Mucosa of stomach (tissue), 1 donor: ENCODE data around the gene NUDT19.
"Not testable (repeated sequence)": the region's sequence is repeated elsewhere in the genome, so short reads cannot be mapped to it uniquely, and the experiment has no call there.

Experiments used
- H3K27me3 ChIP-seq: one replicate; pipeline ENCODE4 v1.7.0; 2013; ENCODE audit warnings: mild to moderate bottlenecking, low read length; ENCODE audit not compliant: control insufficient read depth, insufficient read depth
- H3K36me3 ChIP-seq: one replicate; pipeline ENCODE4 v1.7.0; 2013; ENCODE audit warnings: low read length; ENCODE audit not compliant: control insufficient read depth, insufficient read depth
- H3K4me1 ChIP-seq: one replicate; pipeline ENCODE4 v1.7.0; 2013; ENCODE audit warnings: mild to moderate bottlenecking, low read length; ENCODE audit not compliant: control insufficient read depth, insufficient read depth
- H3K4me3 ChIP-seq: one replicate; pipeline ENCODE4 v1.7.0; 2013; ENCODE audit warnings: low read length
- H3K9ac ChIP-seq: one replicate; pipeline ENCODE4 v1.7.0; 2013; ENCODE audit warnings: mild to moderate bottlenecking, low read length, moderate library complexity
- H3K9me3 ChIP-seq: one replicate; pipeline ENCODE4 v1.7.0; 2013; ENCODE audit warnings: mild to moderate bottlenecking, low read length, moderate library complexity; ENCODE audit not compliant: control insufficient read depth
- donor health status: Pancreatic carcinoma.

The NUDT19 gene

DNA sequence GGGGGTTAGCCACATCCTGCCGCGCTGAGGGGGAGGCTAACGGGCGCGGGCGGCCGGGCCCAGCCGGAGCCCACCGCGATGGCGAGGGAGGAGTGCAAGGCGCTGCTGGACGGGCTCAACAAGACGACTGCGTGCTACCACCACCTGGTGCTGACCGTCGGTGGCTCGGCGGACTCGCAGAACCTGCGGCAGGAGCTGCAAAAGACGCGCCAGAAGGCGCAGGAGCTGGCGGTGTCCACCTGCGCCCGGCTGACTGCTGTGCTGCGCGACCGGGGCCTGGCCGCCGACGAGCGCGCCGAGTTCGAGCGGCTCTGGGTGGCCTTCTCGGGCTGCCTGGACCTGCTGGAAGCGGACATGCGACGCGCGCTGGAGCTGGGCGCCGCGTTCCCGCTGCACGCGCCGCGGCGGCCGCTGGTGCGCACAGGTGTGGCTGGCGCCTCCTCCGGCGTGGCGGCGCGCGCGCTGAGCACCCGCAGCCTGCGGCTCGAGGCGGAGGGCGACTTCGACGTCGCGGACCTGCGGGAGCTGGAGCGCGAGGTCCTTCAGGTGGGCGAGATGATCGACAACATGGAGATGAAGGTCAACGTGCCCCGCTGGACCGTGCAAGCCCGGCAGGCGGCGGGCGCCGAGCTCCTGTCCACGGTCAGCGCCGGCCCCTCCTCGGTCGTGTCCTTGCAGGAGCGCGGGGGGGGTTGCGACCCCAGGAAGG lies 15.3 kb upstream of the NUDT19 start:
- H3K9me3 ChIP-seq = no peaks in the 10 kb centered on the region
- H3K4me3 ChIP-seq = no peak overlapping the region
- peaks cover 39% of the 10 kb centered on the region for H3K27me3 ChIP-seq
- H3K36me3 ChIP-seq = no peaks in the 10 kb centered on the region
- no peak overlapping the region for H3K9ac ChIP-seq
- peaks cover 21% of the 10 kb centered on the region for H3K4me1 ChIP-seq

DNA sequence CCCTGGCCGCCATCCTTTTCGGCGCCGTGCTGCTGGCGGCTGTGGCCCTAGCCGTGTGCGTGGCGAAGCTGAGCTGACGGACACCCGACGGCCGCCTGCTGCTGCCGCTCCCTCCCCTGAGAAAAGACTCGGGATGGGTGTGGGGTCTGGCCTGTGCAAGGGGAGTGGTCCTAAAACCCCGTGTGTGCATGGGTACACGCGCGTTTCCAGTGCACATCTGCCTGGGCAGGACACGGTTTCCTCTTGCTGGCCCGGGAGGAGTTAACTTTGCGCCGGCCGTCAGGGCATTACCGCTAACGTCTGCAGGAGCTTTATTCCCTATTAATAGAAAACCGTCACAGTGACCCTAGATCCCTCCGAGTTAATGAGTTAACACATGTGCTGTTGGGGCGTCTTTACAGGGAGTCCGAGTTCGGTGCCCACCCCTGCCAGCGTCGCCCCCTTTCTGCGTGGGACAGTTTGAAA lies 14.7 kb upstream of the NUDT19 start:
- Histone ChIP-seq H3K27me3 (peaks cover 39% of the 10 kb centered on the region), H3K4me1 (peaks cover 21% of the 10 kb centered on the region), H3K4me3 (no peak overlapping the region), H3K36me3 (no peaks in the 10 kb centered on the region), H3K9me3 (no peaks in the 10 kb centered on the region), H3K9ac (no peak overlapping the region)

DNA sequence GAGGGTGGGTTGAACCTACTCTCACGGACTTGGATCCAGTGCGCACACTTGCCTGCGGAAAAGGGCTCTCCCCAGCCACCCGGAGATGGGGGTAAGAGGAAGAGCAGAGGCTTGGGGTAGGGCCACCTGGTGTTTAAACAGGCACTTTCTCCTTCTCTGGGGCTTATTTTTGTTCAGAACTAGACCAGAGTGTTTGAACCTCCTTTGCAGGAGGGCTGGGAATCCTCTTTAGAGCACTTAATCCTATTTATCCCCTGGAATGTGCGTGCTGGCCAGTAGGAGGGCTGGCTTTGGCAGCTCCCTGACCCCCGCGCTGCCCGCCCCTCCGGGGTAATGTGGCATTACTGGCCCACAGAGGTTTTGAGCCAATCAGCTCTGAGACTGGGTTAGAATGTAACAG lies 14.0 kb upstream of the NUDT19 start:
- peaks cover 21% of the 10 kb centered on the region for H3K4me1 ChIP-seq
- no peaks in the 10 kb centered on the region for H3K36me3 ChIP-seq
- H3K4me3 ChIP-seq = no peak overlapping the region
- no peak overlapping the region for H3K9ac ChIP-seq
- peaks cover 39% of the 10 kb centered on the region for H3K27me3 ChIP-seq
- no peaks in the 10 kb centered on the region for H3K9me3 ChIP-seq

- H3K27me3 ChIP-seq = peaks cover 29% of the 10 kb centered on the region
- H3K4me1 ChIP-seq = peaks cover 9% of the 10 kb centered on the region
- no peaks in the 10 kb centered on the region for H3K36me3 ChIP-seq
- H3K4me3 ChIP-seq = no peak overlapping the region
- H3K9me3 ChIP-seq = no peaks in the 10 kb centered on the region
- no peak overlapping the region for H3K9ac ChIP-seq
Observed at GRCh38 chr19:32680986-32681385, 10.6 kb upstream of the NUDT19 start.

DNA sequence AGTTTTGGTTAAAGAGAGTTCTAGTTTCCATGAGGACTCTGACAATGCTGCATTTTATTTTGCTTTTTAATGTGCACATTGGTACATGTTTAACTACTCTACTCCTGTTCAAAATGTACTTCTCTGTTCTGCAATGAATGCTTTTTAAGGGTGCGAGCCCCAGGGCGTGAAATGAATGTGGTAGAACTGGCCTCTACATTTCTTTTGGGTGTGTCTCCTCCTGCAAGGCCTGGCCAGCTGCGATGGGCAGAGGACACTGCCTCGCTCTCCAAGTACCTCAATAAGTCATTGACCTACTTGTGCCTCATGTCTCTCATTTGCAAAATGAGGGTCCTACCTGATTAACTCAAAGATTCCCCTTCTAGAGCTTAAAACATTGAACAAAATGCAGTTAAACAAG lies 9.3 kb upstream of the NUDT19 start:
- Histone ChIP-seq H3K4me3 (no peak overlapping the region), H3K9me3 (no peaks in the 10 kb centered on the region), H3K27me3 (peaks cover 15% of the 10 kb centered on the region), H3K9ac (no peak overlapping the region), H3K4me1 (no peaks in the 10 kb centered on the region), H3K36me3 (no peaks in the 10 kb centered on the region)

DNA sequence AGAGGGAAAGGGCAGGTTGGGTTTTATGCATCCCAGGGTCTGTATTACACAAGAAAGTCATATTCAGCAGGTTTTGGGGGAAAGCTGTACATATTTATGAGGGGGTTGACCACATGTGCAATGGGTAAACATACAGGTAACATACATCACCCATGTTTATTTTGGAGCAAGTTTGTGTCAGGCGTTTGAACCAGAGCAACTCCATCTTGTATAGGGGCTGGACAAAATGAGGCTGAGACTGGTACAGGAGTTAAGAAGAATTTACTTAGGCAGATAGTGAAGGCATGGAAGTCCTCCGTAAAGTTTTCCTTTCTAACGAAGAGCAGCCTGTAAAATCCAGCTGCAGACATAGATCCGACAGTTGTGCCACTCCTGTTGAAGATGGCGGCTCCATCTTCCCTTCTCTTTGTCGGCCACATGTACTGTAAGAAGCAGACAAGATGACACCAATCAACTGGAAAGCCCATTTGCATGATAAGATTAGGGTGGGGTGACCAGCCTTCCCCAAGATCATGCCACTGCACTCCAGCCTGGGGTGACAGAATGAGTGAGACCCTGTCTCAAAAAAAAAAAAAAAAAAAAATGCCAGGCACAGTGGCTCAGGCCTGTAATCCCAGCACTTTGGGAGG lies 4.7 kb upstream of the NUDT19 start:
- H3K27me3 ChIP-seq = no peaks in the 10 kb centered on the region
- no peaks in the 10 kb centered on the region for H3K36me3 ChIP-seq
- H3K4me3 ChIP-seq = no peak overlapping the region
- H3K4me1 ChIP-seq = no peaks in the 10 kb centered on the region
- no peak overlapping the region for H3K9ac ChIP-seq
- H3K9me3 ChIP-seq = no peaks in the 10 kb centered on the region

- no peaks in the 10 kb centered on the region for H3K9me3 ChIP-seq
- H3K27me3 ChIP-seq = peaks cover 5% of the 10 kb centered on the region
- no peak overlapping the region for H3K9ac ChIP-seq
- peaks cover 5% of the 10 kb centered on the region for H3K4me1 ChIP-seq
- no peak overlapping the region for H3K4me3 ChIP-seq
- no peaks in the 10 kb centered on the region for H3K36me3 ChIP-seq
Observed at GRCh38 chr19:32687681-32688080, 3.9 kb upstream of the NUDT19 start.

DNA sequence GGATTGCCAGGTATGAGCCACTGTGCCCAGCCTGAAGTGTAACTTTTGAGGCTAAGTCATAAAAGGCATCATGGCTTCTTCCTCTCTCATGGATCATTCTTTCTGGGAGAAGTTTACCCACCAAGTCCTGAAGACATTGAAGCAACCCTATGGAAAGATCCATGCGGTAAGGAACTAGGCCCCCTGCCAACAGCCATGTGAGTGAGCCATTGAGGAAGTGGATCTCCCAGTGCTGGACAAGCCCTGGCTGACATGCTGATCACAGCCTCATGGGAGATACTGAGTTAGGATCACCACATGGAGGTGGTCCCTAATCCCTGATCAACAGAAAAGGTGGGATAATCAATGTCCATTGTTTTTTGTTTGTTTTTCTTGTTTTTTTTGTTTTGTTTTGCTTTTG lies 3.3 kb upstream of the NUDT19 start:
- Histone ChIP-seq H3K9ac (no peak overlapping the region), H3K36me3 (no peaks in the 10 kb centered on the region), H3K4me1 (peaks cover 11% of the 10 kb centered on the region), H3K9me3 (no peaks in the 10 kb centered on the region), H3K4me3 (no peak overlapping the region), H3K27me3 (peaks cover 6% of the 10 kb centered on the region)

DNA sequence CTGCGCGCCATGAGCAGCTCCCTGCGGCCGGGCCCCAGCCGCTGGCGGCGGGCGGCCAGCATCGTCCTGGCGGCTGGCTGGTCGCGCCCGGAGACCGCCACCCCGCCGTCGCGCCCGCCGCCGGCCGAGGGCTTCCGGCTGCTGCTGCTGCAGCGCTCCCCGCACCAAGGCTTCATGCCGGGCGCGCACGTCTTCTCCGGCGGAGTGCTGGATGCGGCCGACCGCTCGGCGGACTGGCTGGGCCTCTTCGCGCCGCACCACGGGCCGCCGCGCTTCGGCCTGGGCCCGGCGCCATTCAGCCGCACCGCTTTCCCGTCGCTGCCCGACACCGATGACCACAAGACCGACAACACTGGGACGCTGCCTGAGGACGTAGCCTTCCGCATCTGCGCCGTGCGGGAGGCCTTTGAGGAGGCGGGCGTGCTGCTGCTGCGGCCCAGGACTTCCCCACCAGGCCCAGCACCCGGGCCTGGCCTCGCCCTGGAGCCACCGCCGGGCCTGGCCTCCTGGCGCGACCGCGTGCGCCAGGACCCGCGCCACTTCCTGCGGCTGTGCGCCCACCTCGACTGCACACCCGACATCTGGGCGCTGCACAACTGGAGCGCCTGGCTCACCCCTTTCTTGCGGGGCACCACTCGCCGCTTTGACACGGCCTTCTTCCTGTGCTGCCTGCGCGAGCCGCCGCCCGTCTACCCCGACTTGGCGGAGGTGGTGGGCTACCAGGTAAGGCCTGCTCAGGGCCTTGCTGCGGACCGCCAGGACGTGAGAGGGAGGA lies 518 bp downstream of the NUDT19 start:
- Histone ChIP-seq H3K27me3 (peaks cover 16% of the 10 kb centered on the region), H3K36me3 (no peaks in the 10 kb centered on the region), H3K9ac (peak overlapping the region; percentile 66), H3K4me1 (peaks cover 12% of the 10 kb centered on the region), H3K4me3 (peak overlapping the region; percentile 51), H3K9me3 (no peaks in the 10 kb centered on the region)

GRCh38 chr19:32692727-32693061 lies 1.1 kb downstream of the NUDT19 start:
- H3K4me1 ChIP-seq = peaks cover 12% of the 10 kb centered on the region

GRCh38 chr19:32693151-32694108 lies 1.8 kb downstream of the NUDT19 start:
- H3K36me3 ChIP-seq = not testable (repeated sequence)

More at GRCh38 chr19:32692727-32693061, 1.1 kb downstream of the NUDT19 start:
- Histone ChIP-seq H3K9me3 (no peaks in the 10 kb centered on the region), H3K36me3 (no peaks in the 10 kb centered on the region), H3K27me3 (peaks cover 21% of the 10 kb centered on the region), H3K9ac (peak overlapping the region; percentile 66), H3K4me3 (peak overlapping the region; percentile 51)

More at GRCh38 chr19:32693151-32694108, 1.8 kb downstream of the NUDT19 start:
- not testable (repeated sequence) for H3K9ac ChIP-seq, H3K4me3 ChIP-seq, H3K9me3 ChIP-seq
- Histone ChIP-seq H3K27me3 (peaks cover 26% of the 10 kb centered on the region), H3K4me1 (peaks cover 12% of the 10 kb centered on the region)
